HepG2 (cell line): Measurements from ENCODE around the gene THOC7. TPM values are rescaled to one million over a fixed set of nuclear protein-coding genes. Genes with fewer than 3 reads are reported as not detected.
A peak's percentile ranks its signal among the peaks of the same experiment; 100 is the strongest.

ENCODE experiments used
- ARHGAP35 ChIP-seq: sonication (generic); formaldehyde crosslinking; IDR thresholded peaks from 2 replicates; pipeline ENCODE4 v1.9.0; 2022; ENCODE audit warnings: mild to moderate bottlenecking, inconsistent platforms, moderate library complexity, missing genetic modification reagents, borderline replicate concordance
- ASH2L ChIP-seq: fragments of 300-600, 200-600 bp; sonication (generic); IDR thresholded peaks from 2 replicates; pipeline ENCODE4 v1.7.0; 2017; ENCODE audit warnings: low read depth, mild to moderate bottlenecking, moderate library complexity, mixed read lengths, low read length; ENCODE audit not compliant: insufficient read length
- BORCS8-MEF2B ChIP-seq: sonication (generic); formaldehyde crosslinking; IDR thresholded peaks from 2 replicates; pipeline ENCODE4 v1.8.0; 2022; ENCODE audit warnings: mild to moderate bottlenecking, missing genetic modification reagents
- BRCA1 ChIP-seq: sonication (generic); formaldehyde crosslinking; IDR thresholded peaks from 2 replicates; pipeline ENCODE4 v1.4.0; 2020; ENCODE audit warnings: missing genetic modification reagents
- HCFC1 ChIP-seq: fragments of 150-350 bp; IDR thresholded peaks from 2 replicates; pipeline ENCODE4 v1.6.1; 2014; ENCODE audit warnings: low read depth, low read length
- HNF1A ChIP-seq, 2 experiments: sonication (generic) in 1 of 2; formaldehyde crosslinking in 1 of 2; IDR thresholded peaks; 2 replicates each; pipeline versions ENCODE4 v1.4.0 to v1.6.1; 2016 to 2020; ENCODE audit warnings: borderline replicate concordance in 1 of 2, low read depth in 1 of 2, mild to moderate bottlenecking in 1 of 2, missing genetic modification reagents in 1 of 2
- IKZF1 ChIP-seq: fragments of 450-650 bp; IDR thresholded peaks from 2 replicates; pipeline ENCODE4 v1.7.1; 2016
- KDM3A ChIP-seq: IDR thresholded peaks from 2 replicates; pipeline ENCODE4 v1.6.1; 2018; ENCODE audit warnings: low read depth, missing compliant biosample characterization
- MAFG ChIP-seq: sonication (generic); formaldehyde crosslinking; IDR thresholded peaks from 2 replicates; pipeline ENCODE4 v1.5.1; 2020; ENCODE audit warnings: mild to moderate bottlenecking, missing genetic modification reagents
- MZF1 ChIP-seq: sonication (generic); formaldehyde crosslinking; IDR thresholded peaks from 2 replicates; pipeline ENCODE4 v1.8.1; 2023; ENCODE audit warnings: mild to moderate bottlenecking, missing genetic modification reagents, borderline replicate concordance
- NRL ChIP-seq: sonication (generic); formaldehyde crosslinking; IDR thresholded peaks from 2 replicates; pipeline ENCODE4 v1.5.0; 2020; ENCODE audit warnings: missing genetic modification reagents, mild to moderate bottlenecking, moderate library complexity, borderline replicate concordance
- POGZ ChIP-seq: sonication (generic); formaldehyde crosslinking; IDR thresholded peaks from 2 replicates; pipeline ENCODE4 v1.4.0; 2020; ENCODE audit warnings: mild to moderate bottlenecking, missing genetic modification reagents
- RBM39 ChIP-seq: fragments of 200-400 bp; formaldehyde crosslinking; IDR thresholded peaks from one replicate; pipeline ENCODE4 v1.6.1; 2018; ENCODE audit warnings: antibody characterized with exemption, mild to moderate bottlenecking, low read depth, low read length; ENCODE audit not compliant: poor library complexity, severe bottlenecking
- ZBTB1 ChIP-seq: sonication (generic); formaldehyde crosslinking; IDR thresholded peaks from 2 replicates; pipeline ENCODE4 v1.4.0; 2020; ENCODE audit warnings: missing genetic modification reagents, borderline replicate concordance
- ZNF468 ChIP-seq: sonication (generic); formaldehyde crosslinking; IDR thresholded peaks from 2 replicates; pipeline ENCODE4 v1.8.0; 2022; ENCODE audit warnings: mild to moderate bottlenecking, moderate library complexity, missing genetic modification reagents
- ZNF550 ChIP-seq: sonication (generic); formaldehyde crosslinking; IDR thresholded peaks from 2 replicates; pipeline ENCODE4 v1.4.0; 2020; ENCODE audit warnings: mild to moderate bottlenecking, missing genetic modification reagents, borderline replicate concordance
- ZNF614 ChIP-seq: IDR thresholded peaks from 2 replicates; pipeline ENCODE4 v1.6.1; 2018; ENCODE audit warnings: missing biosample characterization, missing genetic modification reagents, inconsistent platforms, borderline replicate concordance
- ZNF644 ChIP-seq: IDR thresholded peaks from 2 replicates; pipeline ENCODE4 v1.6.1; 2016; ENCODE audit warnings: low read depth
- ZNF678 ChIP-seq: sonication (generic); formaldehyde crosslinking; IDR thresholded peaks from 2 replicates; pipeline ENCODE4 v1.4.0; 2020; ENCODE audit warnings: mild to moderate bottlenecking, missing genetic modification reagents
- ZNF883 ChIP-seq: sonication (generic); formaldehyde crosslinking; IDR thresholded peaks from 2 replicates; pipeline ENCODE4 v1.5.1; 2020; ENCODE audit warnings: mild to moderate bottlenecking, missing genetic modification reagents; ENCODE audit errors: not compliant biosample characterization
- polyA plus RNA-seq, 8 experiments: library from polyadenylated mRNA; depleted of rRNA in 3 of 8; stranded (reverse) in 7 of 8; unstranded in 1 of 8; fragments of >200 nt; fragmentation: Illumina TruSeq in 4 of 8; extraction: Trizol in 4 of 8; gene quantifications; 2 replicates each; pipeline versions ENCODE4 v1.2.1 to v1.2.3, GENCODE V29; 2011 to 2016; ENCODE audit warnings: low read depth in 4 of 8, missing spikeins in 1 of 8, mixed read lengths in 1 of 8; ENCODE audit not compliant: insufficient read depth in 1 of 8
- total RNA-seq, 5 experiments: library from RNA; depleted of rRNA; stranded (reverse); fragments of >200 nt; fragmentation: Illumina TruSeq; extraction: Trizol; gene quantifications; 2 replicates each; pipeline ENCODE4 v1.2.3, GENCODE V29; 2016; ENCODE audit warnings: low read depth in 1 of 5
- TF ChIP-seq, protein P1 (sequence below): sonication (generic); formaldehyde crosslinking; IDR thresholded peaks from 2 replicates; pipeline ENCODE4 v1.4.0; 2020; ENCODE audit warnings: missing genetic modification reagents; ENCODE audit errors: not compliant biosample characterization
- TF ChIP-seq, protein P2 (sequence below): sonication (generic); formaldehyde crosslinking; IDR thresholded peaks from 2 replicates; pipeline ENCODE4 v1.4.0; 2020; ENCODE audit warnings: missing genetic modification reagents

The THOC7 gene
- total and polyA plus RNA-seq, 2 of the 13 experiments (the other 11 are each of a cell fraction or from before 2014, with no cell fraction given) = 32.8 to 63.5 TPM

GRCh38 chr3:63911873-63912767 is 48.5 kb upstream of the THOC7 start, which contains the start of gene SCAANT1 (continued):
- no peak for TF ChIP-seq HCFC1
- TF ChIP-seq ARHGAP35 (CRISPR knock-in tag) = no peak
- TF ChIP-seq ZNF644 (CRISPR knock-in tag) = no peak
- TF ChIP-seq NRL (CRISPR knock-in tag) = no peak; the same call in 1 of the 2 replicates
- no peak for TF ChIP-seq ZNF550 (CRISPR knock-in tag)
- TF ChIP-seq ZNF468 (CRISPR knock-in tag) = no peak
- TF ChIP-seq KDM3A (CRISPR knock-in tag) = no peak
- TF ChIP-seq, protein P1, sequence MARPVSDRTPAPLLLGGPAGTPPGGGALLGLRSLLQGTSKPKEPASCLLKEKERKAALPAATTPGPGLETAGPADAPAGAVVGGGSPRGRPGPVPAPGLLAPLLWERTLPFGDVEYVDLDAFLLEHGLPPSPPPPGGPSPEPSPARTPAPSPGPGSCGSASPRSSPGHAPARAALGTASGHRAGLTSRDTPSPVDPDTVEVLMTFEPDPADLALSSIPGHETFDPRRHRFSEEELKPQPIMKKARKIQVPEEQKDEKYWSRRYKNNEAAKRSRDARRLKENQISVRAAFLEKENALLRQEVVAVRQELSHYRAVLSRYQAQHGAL = no peak
- no peak for TF ChIP-seq MAFG (CRISPR knock-in tag)
- TF ChIP-seq ZNF883 (CRISPR knock-in tag) = peak; percentile 25
- peak; percentile 94 for TF ChIP-seq ASH2L
- no peak for TF ChIP-seq BRCA1 (CRISPR knock-in tag)
- no peak for TF ChIP-seq IKZF1
- TF ChIP-seq ZNF614 = peak; percentile 28; the same call in 1 of the 2 replicates
- no peak for TF ChIP-seq HNF1A (IDR thresholded peaks at IDR 0.05; ENCODE audit: low read depth)
- TF ChIP-seq HNF1A (CRISPR knock-in tag; IDR thresholded peaks at IDR 0.05; ENCODE audit: borderline replicate concordance) = peak; percentile 48; the same call in 1 of the 2 replicates
- peak; percentile 79 for TF ChIP-seq RBM39
- TF ChIP-seq ZNF678 (CRISPR knock-in tag) = 0 out of 2 replicates have a peak, but pooled peaks have one; percentile 48
- TF ChIP-seq POGZ = no peak
- TF ChIP-seq, protein P2, sequence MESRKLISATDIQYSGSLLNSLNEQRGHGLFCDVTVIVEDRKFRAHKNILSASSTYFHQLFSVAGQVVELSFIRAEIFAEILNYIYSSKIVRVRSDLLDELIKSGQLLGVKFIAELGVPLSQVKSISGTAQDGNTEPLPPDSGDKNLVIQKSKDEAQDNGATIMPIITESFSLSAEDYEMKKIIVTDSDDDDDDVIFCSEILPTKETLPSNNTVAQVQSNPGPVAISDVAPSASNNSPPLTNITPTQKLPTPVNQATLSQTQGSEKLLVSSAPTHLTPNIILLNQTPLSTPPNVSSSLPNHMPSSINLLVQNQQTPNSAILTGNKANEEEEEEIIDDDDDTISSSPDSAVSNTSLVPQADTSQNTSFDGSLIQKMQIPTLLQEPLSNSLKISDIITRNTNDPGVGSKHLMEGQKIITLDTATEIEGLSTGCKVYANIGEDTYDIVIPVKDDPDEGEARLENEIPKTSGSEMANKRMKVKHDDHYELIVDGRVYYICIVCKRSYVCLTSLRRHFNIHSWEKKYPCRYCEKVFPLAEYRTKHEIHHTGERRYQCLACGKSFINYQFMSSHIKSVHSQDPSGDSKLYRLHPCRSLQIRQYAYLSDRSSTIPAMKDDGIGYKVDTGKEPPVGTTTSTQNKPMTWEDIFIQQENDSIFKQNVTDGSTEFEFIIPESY = no peak
- no peak for TF ChIP-seq MZF1
- TF ChIP-seq BORCS8-MEF2B (CRISPR knock-in tag) = no peak
- TF ChIP-seq ZBTB1 (CRISPR knock-in tag) = no peak
